Neural cell (in vitro differentiated cells): ENCODE data around the gene SLC66A2.

Source experiments
- CTCF ChIP-seq: fragments of 450-650 bp; IDR thresholded peaks from 2 replicates; pipeline ENCODE4 v1.5.1; 2014; ENCODE audit warnings: antibody characterized with exemption, mild to moderate bottlenecking, moderate library complexity; ENCODE audit not compliant: poor library complexity, severe bottlenecking
- EP300 ChIP-seq: fragments of 450-650 bp; conservative IDR thresholded peaks from 2 replicates; pipeline ENCODE4 v1.6.1; 2014; ENCODE audit warnings: antibody characterized with exemption, mild to moderate bottlenecking, moderate library complexity; ENCODE audit not compliant: poor library complexity, severe bottlenecking
- EZH2 ChIP-seq: fragments of 200-600, 300-800 bp; shearing (Covaris generic), sonication (generic); IDR thresholded peaks from 2 replicates; pipeline ENCODE4 v1.6.1; 2014; ENCODE audit warnings: antibody characterized with exemption, low read length, borderline replicate concordance, mild to moderate bottlenecking; ENCODE audit not compliant: insufficient read depth, poor library complexity, severe bottlenecking
- MXI1 ChIP-seq: fragments of 450-650 bp; conservative IDR thresholded peaks from 2 replicates; pipeline ENCODE4 v1.6.1; 2014; ENCODE audit warnings: antibody characterized with exemption, mild to moderate bottlenecking; ENCODE audit not compliant: poor library complexity, severe bottlenecking
- POLR2AphosphoS5 ChIP-seq: IDR thresholded peaks from 2 replicates; pipeline ENCODE4 v1.6.1; 2012
- RAD21 ChIP-seq: fragments of 450-650 bp; conservative IDR thresholded peaks from 2 replicates; pipeline ENCODE4 v1.6.1; 2014; ENCODE audit warnings: antibody characterized with exemption, mild to moderate bottlenecking, moderate library complexity
- REST ChIP-seq: IDR thresholded peaks from 2 replicates; pipeline ENCODE4 v1.6.1; 2012; ENCODE audit warnings: borderline replicate concordance
- SMC3 ChIP-seq: fragments of 450-650 bp; conservative IDR thresholded peaks from 2 replicates; pipeline ENCODE4 v1.6.1; 2014; ENCODE audit warnings: antibody characterized with exemption, mild to moderate bottlenecking, moderate library complexity; ENCODE audit not compliant: poor library complexity
- TAF1 ChIP-seq: IDR thresholded peaks from 2 replicates; pipeline ENCODE4 v1.6.1; 2012; ENCODE audit warnings: low read depth

GRCh38 chr18:79956276-79956675 lies 4.8 kb upstream of the SLC66A2 start:
- TF ChIP-seq RAD21 (no peak), REST (no peak), POLR2AphosphoS5 (no peak), CTCF (no peak), SMC3 (no peak), EZH2 (no peak), EP300 (no peak), TAF1 (no peak), MXI1 (no peak)
